NCI-H526 (cell line): ENCODE measurements around the gene LSP1.

ENCODE experiments used
- DNase-seq, 2 experiments: peaks; one replicate each; lab custom pipeline; 2025; lab: John Stamatoyannopoulos, UW

The LSP1 gene

GRCh38 chr11:1848640-1849430 is 4.0 kb upstream of the LSP1 start:
- DNase-seq: no peak

- no peak for DNase-seq
Observed at GRCh38 chr11:1851468-1852180, 1.3 kb upstream of the LSP1 start.

- no peak for DNase-seq
Observed at GRCh38 chr11:1852271-1852876, 510 bp upstream of the LSP1 start.

- DNase-seq: no peak
Observed at GRCh38 chr11:1853376-1854131, 670 bp downstream of the LSP1 start.

GRCh38 chr11:1854132-1854948 is 1.5 kb downstream of the LSP1 start:
- no peak for DNase-seq

GRCh38 chr11:1854949-1855885 is 2.3 kb downstream of the LSP1 start:
- DNase-seq: no peak

GRCh38 chr11:1855886-1856265 is 3.0 kb downstream of the LSP1 start:
- no peak for DNase-seq

- DNase-seq: no peak
Observed at GRCh38 chr11:1856306-1857005, 3.6 kb downstream of the LSP1 start.

- DNase-seq: no peak
Observed at GRCh38 chr11:1857064-1857463, 4.2 kb downstream of the LSP1 start.

GRCh38 chr11:1858154-1858553 is 5.3 kb downstream of the LSP1 start:
- no peak for DNase-seq

GRCh38 chr11:1858576-1858975 is 5.7 kb downstream of the LSP1 start:
- DNase-seq: no peak

- no peak for DNase-seq
Observed at GRCh38 chr11:1859004-1859403, 6.1 kb downstream of the LSP1 start.

GRCh38 chr11:1860108-1860507 is 7.2 kb downstream of the LSP1 start:
- no peak for DNase-seq

- no peak for DNase-seq
Observed at GRCh38 chr11:1861435-1862411, 8.8 kb downstream of the LSP1 start.

- no peak for DNase-seq
Observed at GRCh38 chr11:1862588-1863351, 9.9 kb downstream of the LSP1 start.

GRCh38 chr11:1863352-1864216 is 10.7 kb downstream of the LSP1 start:
- peak in 1 of 2 experiments; percentile 28 for DNase-seq

GRCh38 chr11:1864231-1864630 is 11.3 kb downstream of the LSP1 start:
- DNase-seq: no peak
